HCT116 (cell line): ENCODE data around the gene OTOG. TPM values are rescaled to one million over a fixed set of nuclear protein-coding genes. Genes with fewer than 3 reads are reported as not detected.

Experiments used
- ATAC-seq: fragments of 200-7000 bp; cut with Tn5 transposase; 2 replicates; pipeline ENCODE4 v1.9.1; 2020; ENCODE audit warnings: mild to moderate bottlenecking, moderate library complexity
- BruUV-seq: library from RNA; stranded (reverse); fragments of 400-500 nt; replicated peaks from 2 replicates; lab custom pipeline; 2021; lab: Mats Ljungman, UMichigan
- CTCF ChIA-PET: fragments of 300-600 bp; sonication (Branson Sonifier 250); formaldehyde crosslinking; loops from one replicate; lab custom pipeline; 2021; ENCODE audit warnings: antibody characterized with exemption; lab: Charles Lee
- POLR2A ChIA-PET: fragments of 300-600, 350-600 bp; sonication (Branson Sonifier 250); formaldehyde crosslinking; loops from one replicate; lab custom pipeline; 2021; ENCODE audit warnings: antibody characterized with exemption; lab: Charles Lee
- RAD21 ChIA-PET, 2 experiments: fragments of 300-600 bp; sonication (Branson Sonifier 250); formaldehyde crosslinking; loops; one replicate each; lab custom pipeline; 2023; ENCODE audit warnings: low total read pairs in 2 of 2; ENCODE audit not compliant: uncharacterized antibody in 2 of 2, unreplicated experiment in 2 of 2, low non-redundant PET in 1 of 2; lab: Charles Lee
- DNase-seq: peaks from one replicate; pipeline ENCODE4 v3.0.0-alpha.2; 2010; ENCODE audit warnings: low read depth, low spot score
- H2AFZ ChIP-seq: fragments of 200-600 bp; shearing (Covaris generic), sonication (generic); 2 replicates; pipeline ENCODE4 v1.6.1; 2017; ENCODE audit warnings: low read depth, mixed run types, mixed read lengths, antibody characterized with exemption, low read length; ENCODE audit not compliant: poor library complexity, severe bottlenecking
- H3K27ac ChIP-seq: 2 replicates; pipeline ENCODE4 v1.5.1; 2012; ENCODE audit warnings: low read depth, low read length
- H3K27me3 ChIP-seq: fragments of 200-600 bp; sonication (generic); 2 replicates; pipeline ENCODE4 v1.6.1; 2016; ENCODE audit warnings: mixed run types, low read length, mixed read lengths; ENCODE audit not compliant: insufficient read depth
- H3K36me3 ChIP-seq, 2 experiments: fragments of 200-500 bp in 1 of 2; fragments of 200-600 bp in 1 of 2; sonication (Bioruptor generic) in 1 of 2; sonication (generic) in 1 of 2; 2 replicates each; pipeline versions ENCODE4 v1.5.1 to v1.6.1; 2014 to 2016; ENCODE audit warnings: low read length in 2 of 2, inconsistent platforms in 1 of 2, mixed read lengths in 1 of 2, mixed run types in 1 of 2; ENCODE audit not compliant: insufficient read depth in 2 of 2, control insufficient read depth in 1 of 2
- H3K4me1 ChIP-seq, 2 experiments: fragments of 200-600 bp in 1 of 2; sonication (generic) in 1 of 2; 2 replicates each; pipeline versions ENCODE4 v1.5.1 to v1.6.1; 2012 to 2017; ENCODE audit warnings: low read length in 2 of 2, inconsistent platforms in 1 of 2, mild to moderate bottlenecking in 1 of 2, mixed read lengths in 1 of 2, mixed run types in 1 of 2, moderate library complexity in 1 of 2; ENCODE audit not compliant: insufficient read depth in 2 of 2, control insufficient read depth in 1 of 2
- H3K4me2 ChIP-seq: fragments of 200-600 bp; sonication (generic); 2 replicates; pipeline ENCODE4 v1.6.1; 2017; ENCODE audit warnings: mixed run types, low read length, mixed read lengths
- H3K4me3 ChIP-seq, 2 experiments: fragments of 200-600 bp in 1 of 2; sonication (generic) in 1 of 2; replicated peaks in 1 of 2; 2 replicates each; pipeline ENCODE4 v1.5.1; 2011 to 2016; ENCODE audit warnings: low read length in 2 of 2, control low read depth in 1 of 2, low read depth in 1 of 2, mild to moderate bottlenecking in 1 of 2, mixed read lengths in 1 of 2, mixed run types in 1 of 2
- H3K79me2 ChIP-seq: fragments of 200-600 bp; sonication (generic); 2 replicates; pipeline ENCODE4 v1.6.1; 2017; ENCODE audit warnings: mild to moderate bottlenecking, mixed run types, low read length, moderate library complexity, mixed read lengths; ENCODE audit not compliant: insufficient read depth
- H3K9ac ChIP-seq: fragments of 200-600 bp; sonication (generic); 2 replicates; pipeline ENCODE4 v1.6.1; 2016; ENCODE audit warnings: low read length, mixed read lengths
- H3K9me2 ChIP-seq: fragments of 200-600 bp; sonication (generic), shearing (Covaris generic); 2 replicates; pipeline ENCODE4 v1.6.1; 2017; ENCODE audit warnings: mixed run types, mild to moderate bottlenecking, moderate library complexity; ENCODE audit not compliant: insufficient read depth
- H3K9me3 ChIP-seq, 2 experiments: fragments of 200-500 bp in 1 of 2; fragments of 200-600 bp in 1 of 2; sonication (Bioruptor generic) in 1 of 2; sonication (generic) in 1 of 2; 2 replicates each; pipeline ENCODE4 v1.6.1; 2014 to 2017; ENCODE audit warnings: low read length in 2 of 2, mixed read lengths in 2 of 2, inconsistent platforms in 1 of 2, low read depth in 1 of 2, mild to moderate bottlenecking in 1 of 2, mixed run types in 1 of 2, moderate library complexity in 1 of 2; ENCODE audit not compliant: control insufficient read depth in 1 of 2, insufficient read depth in 1 of 2
- H4K20me1 ChIP-seq: fragments of 200-600 bp; sonication (generic), shearing (Covaris generic); 2 replicates; pipeline ENCODE4 v1.6.1; 2017; ENCODE audit warnings: mixed run types, mild to moderate bottlenecking, moderate library complexity; ENCODE audit not compliant: insufficient read depth
- CEBPB ChIP-seq: IDR thresholded peaks from 2 replicates; pipeline ENCODE4 v1.6.1; 2012; ENCODE audit warnings: low read depth
- CTCF ChIP-seq, 3 experiments: fragments of 200-600 bp in 1 of 3; sonication (generic) in 1 of 3; IDR thresholded peaks in 2 of 3; conservative IDR thresholded peaks in 1 of 3; 2 replicates each; pipeline ENCODE4 v1.5.1; 2012 to 2017; ENCODE audit warnings: low read depth in 2 of 3, low read length in 2 of 3, antibody characterized with exemption in 1 of 3, borderline replicate concordance in 1 of 3, control low read depth in 1 of 3, mild to moderate bottlenecking in 1 of 3, mixed read lengths in 1 of 3, mixed run types in 1 of 3, moderate library complexity in 1 of 3; ENCODE audit not compliant: insufficient read depth in 1 of 3
- JUND ChIP-seq: IDR thresholded peaks from 2 replicates; pipeline ENCODE4 v1.6.1; 2012
- MAX ChIP-seq: IDR thresholded peaks from 2 replicates; pipeline ENCODE4 v1.6.1; 2012
- POLR2A ChIP-seq: IDR thresholded peaks from 2 replicates; pipeline ENCODE4 v1.7.0; 2011; ENCODE audit warnings: borderline replicate concordance; ENCODE audit not compliant: insufficient read depth, insufficient read length; ENCODE audit errors: extremely low read depth
- POLR2AphosphoS5 ChIP-seq: IDR thresholded peaks from 2 replicates; pipeline ENCODE4 v1.6.1; 2011; ENCODE audit warnings: mild to moderate bottlenecking, low read depth, low read length, moderate library complexity
- RAD21 ChIP-seq: IDR thresholded peaks from 2 replicates; pipeline ENCODE4 v1.6.1; 2012; ENCODE audit warnings: low read depth, mild to moderate bottlenecking
- REST ChIP-seq: IDR thresholded peaks from 2 replicates; pipeline ENCODE4 v1.6.1; 2012; ENCODE audit warnings: low read depth
- TCF7L2 ChIP-seq: IDR thresholded peaks from 2 replicates; pipeline ENCODE4 v1.7.0; 2011; ENCODE audit warnings: borderline replicate concordance, inconsistent platforms; ENCODE audit not compliant: insufficient read depth, insufficient read length; ENCODE audit errors: extremely low read depth
- YY1 ChIP-seq: IDR thresholded peaks from 2 replicates; pipeline ENCODE4 v1.6.1; 2011; ENCODE audit warnings: low read length, low read depth, moderate library complexity, mild to moderate bottlenecking; ENCODE audit not compliant: insufficient replicate concordance; ENCODE audit errors: extremely low read depth
- intact Hi-C: fragments of 100-400 bp; cut with micrococcal nuclease; formaldehyde crosslinking; loops from 2 replicates; pipeline ENCODE4 v1.10.0; 2022
- total RNA-seq: library from RNA; stranded (reverse); gene quantifications from one replicate; pipeline ENCODE4 v1.2.1, GENCODE V29; 2021; ENCODE audit not compliant: unreplicated experiment

OTOG gene
- total RNA-seq, 1 experiment from 2014 or later: 0.07 TPM

- TF ChIP-seq POLR2A: no peak
Measured at GRCh38 chr11:17640493-17641164, 93.6 kb downstream of the OTOG start (continued).

- Histone ChIP-seq H2AFZ (no peak overlapping the region), H3K9ac (no peak overlapping the region), H3K27ac (no peak overlapping the region), H3K4me2 (no peak overlapping the region), H3K9me3 (no peaks in the 10 kb centered on the region), H3K36me3 (no peaks in the 10 kb centered on the region), H4K20me1 (no peaks in the 10 kb centered on the region), H3K4me1 (no peaks in the 10 kb centered on the region), H3K4me3 (no peak overlapping the region), H3K79me2 (no peaks in the 10 kb centered on the region), H3K9me2 (no peaks in the 10 kb centered on the region), H3K27me3 (no peaks in the 10 kb centered on the region)
- no peak for ATAC-seq
- ChIA-PET RAD21 (no interaction called here), CTCF (no interaction called here), POLR2A (no interaction called here)
- intact Hi-C loops: no loop called here
- no TSS peak for BruUV-seq
- no peak for DNase-seq
- TF ChIP-seq JUND (no peak), RAD21 (no peak), TCF7L2 (no peak), YY1 (no peak), CEBPB (no peak), REST (no peak), POLR2AphosphoS5 (no peak), MAX (no peak), CTCF (IDR thresholded peaks at IDR 0.05 in 2 of 3, conservative IDR thresholded peaks at IDR 0.05 in 1 of 3; ENCODE audit: borderline replicate concordance in 1 of 3, insufficient read depth in 1 of 3, low read depth in 2 of 3, low read length in 2 of 3) (no peak)
Measured at GRCh38 chr11:17641792-17642350, 94.8 kb downstream of the OTOG start.
